HepG2 (cell line): ENCODE data around the gene RNASE8. TPM values are rescaled to one million over a fixed set of nuclear protein-coding genes. Genes with fewer than 3 reads are reported as not detected.

Source experiments
- GABPB1 ChIP-seq: IDR thresholded peaks from 2 replicates; pipeline ENCODE4 v1.6.1; 2016; ENCODE audit warnings: mild to moderate bottlenecking, missing genetic modification reagents, moderate library complexity, missing compliant biosample characterization
- MYC ChIP-seq: sonication (generic); formaldehyde crosslinking; IDR thresholded peaks from 2 replicates; pipeline ENCODE4 v1.9.0; 2021; ENCODE audit warnings: missing genetic modification reagents, borderline replicate concordance
- POLR2AphosphoS2 ChIP-seq: IDR thresholded peaks from 2 replicates; pipeline ENCODE4 v1.6.1; 2011; ENCODE audit warnings: low read depth, low read length, improper control_type of control experiment
- RARG ChIP-seq: sonication (generic); formaldehyde crosslinking; IDR thresholded peaks from 2 replicates; pipeline ENCODE4 v1.4.0; 2020; ENCODE audit warnings: low read depth, mild to moderate bottlenecking, missing genetic modification reagents
- RBM22 ChIP-seq: fragments of 200-400 bp; formaldehyde crosslinking; optimal IDR thresholded peaks from 2 replicates; pipeline ENCODE3; 2017; ENCODE audit warnings: mild to moderate bottlenecking, low read length, moderate library complexity
- RFX1 ChIP-seq: fragments of 450-650 bp; IDR thresholded peaks from 2 replicates; pipeline ENCODE4 v1.6.1; 2017
- ZNF672 ChIP-seq: sonication (generic); formaldehyde crosslinking; IDR thresholded peaks from 2 replicates; pipeline ENCODE4 v1.8.1; 2022; ENCODE audit warnings: missing genetic modification reagents
- ZNF850 ChIP-seq: sonication (generic); formaldehyde crosslinking; conservative IDR thresholded peaks from 2 replicates; pipeline ENCODE4 v1.9.0; 2021; ENCODE audit warnings: mild to moderate bottlenecking, missing genetic modification reagents
- polyA plus RNA-seq, 8 experiments: library from polyadenylated mRNA; depleted of rRNA in 3 of 8; stranded (reverse) in 7 of 8; unstranded in 1 of 8; fragments of >200 nt; fragmentation: Illumina TruSeq in 4 of 8; extraction: Trizol in 4 of 8; gene quantifications; 2 replicates each; pipeline versions ENCODE4 v1.2.1 to v1.2.3, GENCODE V29; 2011 to 2016; ENCODE audit warnings: low read depth in 4 of 8, missing spikeins in 1 of 8, mixed read lengths in 1 of 8; ENCODE audit not compliant: insufficient read depth in 1 of 8
- total RNA-seq, 5 experiments: library from RNA; depleted of rRNA; stranded (reverse); fragments of >200 nt; fragmentation: Illumina TruSeq; extraction: Trizol; gene quantifications; 2 replicates each; pipeline ENCODE4 v1.2.3, GENCODE V29; 2016; ENCODE audit warnings: low read depth in 1 of 5
- TF ChIP-seq, protein P1 (sequence below): sonication (generic); formaldehyde crosslinking; IDR thresholded peaks from 2 replicates; pipeline ENCODE4 v1.4.0; 2020; ENCODE audit warnings: mild to moderate bottlenecking, missing genetic modification reagents
- TF ChIP-seq, protein P2 (sequence below): sonication (generic); formaldehyde crosslinking; IDR thresholded peaks from 2 replicates; pipeline ENCODE4 v1.8.0; 2022; ENCODE audit warnings: missing genetic modification reagents, mild to moderate bottlenecking, moderate library complexity, borderline replicate concordance
- TF ChIP-seq, protein P3 (sequence below): sonication (generic); formaldehyde crosslinking; IDR thresholded peaks from 2 replicates; pipeline ENCODE4 v1.9.0; 2022; ENCODE audit warnings: missing genetic modification reagents, mild to moderate bottlenecking, borderline replicate concordance
- TF ChIP-seq, protein P4 (sequence below): sonication (generic); formaldehyde crosslinking; IDR thresholded peaks from 2 replicates; pipeline ENCODE4 v1.5.1; 2020; ENCODE audit warnings: mild to moderate bottlenecking, missing genetic modification reagents, moderate library complexity

The RNASE8 gene
- total and polyA plus RNA-seq, 2 of the 13 experiments (the other 11 are each of a cell fraction or from before 2014, with no cell fraction given) = not detected

DNA sequence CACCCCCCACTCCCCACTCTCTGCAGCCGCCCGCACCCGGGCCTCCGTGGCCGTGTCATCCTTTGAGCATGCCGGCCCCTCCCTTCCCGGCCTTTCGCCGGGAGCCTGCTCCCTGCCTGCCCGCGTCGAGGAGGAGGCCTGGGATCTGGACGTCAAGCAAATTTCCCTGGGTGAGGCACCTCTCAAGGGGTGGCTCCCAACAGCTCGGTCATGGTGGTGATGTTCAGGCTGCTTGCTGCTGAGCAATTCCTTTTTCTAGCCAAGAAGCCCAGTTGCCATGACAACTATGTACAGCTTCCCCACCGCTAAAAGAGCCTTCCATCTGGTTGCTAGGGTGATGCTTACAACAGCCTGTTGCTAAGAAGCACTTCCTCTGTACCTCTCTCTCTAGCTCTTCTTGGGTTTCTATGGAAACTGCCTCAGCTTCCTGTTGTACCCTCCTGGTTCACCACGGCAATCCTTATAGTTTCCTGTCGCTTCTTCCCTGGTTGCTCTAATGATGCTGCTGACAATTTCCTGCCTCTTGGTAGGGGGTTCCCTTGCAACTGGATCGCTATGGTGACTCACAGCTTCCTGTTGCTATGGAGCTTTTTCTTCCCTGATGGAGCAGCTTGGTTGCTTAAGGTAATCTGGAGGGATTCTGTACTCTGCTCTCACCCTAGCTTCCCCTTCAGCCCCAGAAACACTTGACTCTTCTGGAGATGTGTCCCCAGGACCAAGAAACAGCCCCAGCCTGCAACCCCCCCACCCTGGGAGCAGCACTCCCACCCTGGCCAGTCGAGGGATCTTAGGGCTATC is 29.9 kb downstream of the RNASE8 start (continued):
- TF ChIP-seq, protein P1, sequence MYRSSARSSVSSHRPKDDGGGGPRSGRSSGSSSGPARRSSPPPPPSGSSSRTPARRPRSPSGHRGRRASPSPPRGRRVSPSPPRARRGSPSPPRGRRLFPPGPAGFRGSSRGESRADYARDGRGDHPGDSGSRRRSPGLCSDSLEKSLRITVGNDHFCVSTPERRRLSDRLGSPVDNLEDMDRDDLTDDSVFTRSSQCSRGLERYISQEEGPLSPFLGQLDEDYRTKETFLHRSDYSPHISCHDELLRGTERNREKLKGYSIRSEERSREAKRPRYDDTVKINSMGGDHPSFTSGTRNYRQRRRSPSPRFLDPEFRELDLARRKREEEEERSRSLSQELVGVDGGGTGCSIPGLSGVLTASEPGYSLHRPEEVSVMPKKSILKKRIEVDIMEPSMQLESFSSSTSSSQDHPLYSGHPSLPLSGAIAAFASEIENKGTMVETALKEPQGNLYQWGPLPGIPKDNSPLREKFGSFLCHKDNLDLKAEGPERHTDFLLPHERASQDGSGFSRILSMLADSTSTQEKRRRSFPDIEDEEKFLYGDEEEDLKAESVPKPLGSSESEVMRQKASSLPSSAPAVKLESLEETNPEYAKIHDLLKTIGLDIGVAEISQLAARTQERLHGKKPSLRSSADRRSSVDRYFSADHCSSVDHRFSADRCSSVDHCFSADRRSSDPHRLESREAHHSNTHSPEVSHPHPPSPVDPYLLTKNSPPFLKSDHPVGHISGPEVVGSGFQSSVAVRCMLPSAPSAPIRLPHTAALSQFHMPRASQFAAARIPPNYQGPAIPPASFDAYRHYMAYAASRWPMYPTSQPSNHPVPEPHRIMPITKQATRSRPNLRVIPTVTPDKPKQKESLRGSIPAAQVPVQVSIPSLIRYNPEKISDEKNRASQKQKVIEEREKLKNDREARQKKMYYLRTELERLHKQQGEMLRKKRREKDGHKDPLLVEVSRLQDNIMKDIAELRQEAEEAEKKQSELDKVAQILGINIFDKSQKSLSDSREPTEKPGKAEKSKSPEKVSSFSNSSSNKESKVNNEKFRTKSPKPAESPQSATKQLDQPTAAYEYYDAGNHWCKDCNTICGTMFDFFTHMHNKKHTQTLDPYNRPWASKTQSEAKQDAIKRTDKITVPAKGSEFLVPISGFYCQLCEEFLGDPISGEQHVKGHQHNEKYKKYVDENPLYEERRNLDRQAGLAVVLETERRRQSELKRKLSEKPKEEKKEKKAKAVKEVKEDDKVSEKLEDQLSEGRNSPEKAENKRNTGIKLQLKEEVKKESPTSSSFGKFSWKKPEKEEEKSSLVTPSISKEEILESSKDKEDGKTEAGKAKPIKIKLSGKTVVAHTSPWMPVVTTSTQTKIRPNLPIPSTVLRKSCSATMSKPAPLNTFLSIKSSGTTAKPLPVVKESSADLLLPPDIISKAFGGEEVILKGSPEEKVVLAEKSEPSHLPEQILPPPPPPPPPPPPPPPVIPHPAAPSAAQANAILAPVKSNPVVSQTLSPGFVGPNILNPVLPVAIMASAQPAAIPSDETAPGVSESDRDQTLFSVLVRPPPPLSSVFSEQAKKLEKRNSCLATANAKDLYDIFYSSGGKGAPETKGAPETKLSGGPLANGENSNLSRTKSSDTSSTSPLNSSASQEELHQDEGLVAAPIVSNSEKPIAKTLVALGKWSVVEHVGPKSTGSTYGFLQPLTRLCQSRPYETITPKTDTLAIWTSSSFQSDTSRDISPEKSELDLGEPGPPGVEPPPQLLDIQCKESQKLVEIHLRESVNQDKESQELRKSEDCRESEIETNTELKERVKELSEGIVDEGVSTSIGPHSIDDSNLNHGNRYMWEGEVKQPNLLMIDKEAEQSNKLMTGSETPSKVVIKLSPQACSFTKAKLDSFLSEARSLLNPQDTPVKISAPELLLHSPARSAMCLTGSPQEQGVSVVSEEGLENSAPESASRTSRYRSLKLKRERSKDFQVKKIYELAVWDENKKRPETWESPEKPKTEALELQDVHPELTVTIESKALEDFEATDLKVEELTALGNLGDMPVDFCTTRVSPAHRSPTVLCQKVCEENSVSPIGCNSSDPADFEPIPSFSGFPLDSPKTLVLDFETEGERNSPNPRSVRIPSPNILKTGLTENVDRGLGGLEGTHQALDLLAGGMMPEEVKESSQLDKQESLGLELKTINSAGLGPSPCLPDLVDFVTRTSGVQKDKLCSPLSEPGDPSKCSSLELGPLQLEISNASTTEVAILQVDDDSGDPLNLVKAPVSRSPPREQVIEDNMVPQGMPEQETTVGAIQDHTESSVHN (CRISPR knock-in tag) = no peak
- TF ChIP-seq RBM22 = peak; percentile 96
- TF ChIP-seq ZNF672 (CRISPR knock-in tag) = no peak
- TF ChIP-seq GABPB1 (CRISPR knock-in tag) = no peak
- no peak for TF ChIP-seq MYC (CRISPR knock-in tag)
- TF ChIP-seq, protein P2, sequence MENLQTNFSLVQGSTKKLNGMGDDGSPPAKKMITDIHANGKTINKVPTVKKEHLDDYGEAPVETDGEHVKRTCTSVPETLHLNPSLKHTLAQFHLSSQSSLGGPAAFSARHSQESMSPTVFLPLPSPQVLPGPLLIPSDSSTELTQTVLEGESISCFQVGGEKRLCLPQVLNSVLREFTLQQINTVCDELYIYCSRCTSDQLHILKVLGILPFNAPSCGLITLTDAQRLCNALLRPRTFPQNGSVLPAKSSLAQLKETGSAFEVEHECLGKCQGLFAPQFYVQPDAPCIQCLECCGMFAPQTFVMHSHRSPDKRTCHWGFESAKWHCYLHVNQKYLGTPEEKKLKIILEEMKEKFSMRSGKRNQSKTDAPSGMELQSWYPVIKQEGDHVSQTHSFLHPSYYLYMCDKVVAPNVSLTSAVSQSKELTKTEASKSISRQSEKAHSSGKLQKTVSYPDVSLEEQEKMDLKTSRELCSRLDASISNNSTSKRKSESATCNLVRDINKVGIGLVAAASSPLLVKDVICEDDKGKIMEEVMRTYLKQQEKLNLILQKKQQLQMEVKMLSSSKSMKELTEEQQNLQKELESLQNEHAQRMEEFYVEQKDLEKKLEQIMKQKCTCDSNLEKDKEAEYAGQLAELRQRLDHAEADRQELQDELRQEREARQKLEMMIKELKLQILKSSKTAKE = no peak
- TF ChIP-seq, protein P3, sequence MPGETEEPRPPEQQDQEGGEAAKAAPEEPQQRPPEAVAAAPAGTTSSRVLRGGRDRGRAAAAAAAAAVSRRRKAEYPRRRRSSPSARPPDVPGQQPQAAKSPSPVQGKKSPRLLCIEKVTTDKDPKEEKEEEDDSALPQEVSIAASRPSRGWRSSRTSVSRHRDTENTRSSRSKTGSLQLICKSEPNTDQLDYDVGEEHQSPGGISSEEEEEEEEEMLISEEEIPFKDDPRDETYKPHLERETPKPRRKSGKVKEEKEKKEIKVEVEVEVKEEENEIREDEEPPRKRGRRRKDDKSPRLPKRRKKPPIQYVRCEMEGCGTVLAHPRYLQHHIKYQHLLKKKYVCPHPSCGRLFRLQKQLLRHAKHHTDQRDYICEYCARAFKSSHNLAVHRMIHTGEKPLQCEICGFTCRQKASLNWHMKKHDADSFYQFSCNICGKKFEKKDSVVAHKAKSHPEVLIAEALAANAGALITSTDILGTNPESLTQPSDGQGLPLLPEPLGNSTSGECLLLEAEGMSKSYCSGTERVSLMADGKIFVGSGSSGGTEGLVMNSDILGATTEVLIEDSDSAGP (CRISPR knock-in tag) = peak; percentile 19; the same call in 1 of the 2 replicates
- TF ChIP-seq, protein P4, sequence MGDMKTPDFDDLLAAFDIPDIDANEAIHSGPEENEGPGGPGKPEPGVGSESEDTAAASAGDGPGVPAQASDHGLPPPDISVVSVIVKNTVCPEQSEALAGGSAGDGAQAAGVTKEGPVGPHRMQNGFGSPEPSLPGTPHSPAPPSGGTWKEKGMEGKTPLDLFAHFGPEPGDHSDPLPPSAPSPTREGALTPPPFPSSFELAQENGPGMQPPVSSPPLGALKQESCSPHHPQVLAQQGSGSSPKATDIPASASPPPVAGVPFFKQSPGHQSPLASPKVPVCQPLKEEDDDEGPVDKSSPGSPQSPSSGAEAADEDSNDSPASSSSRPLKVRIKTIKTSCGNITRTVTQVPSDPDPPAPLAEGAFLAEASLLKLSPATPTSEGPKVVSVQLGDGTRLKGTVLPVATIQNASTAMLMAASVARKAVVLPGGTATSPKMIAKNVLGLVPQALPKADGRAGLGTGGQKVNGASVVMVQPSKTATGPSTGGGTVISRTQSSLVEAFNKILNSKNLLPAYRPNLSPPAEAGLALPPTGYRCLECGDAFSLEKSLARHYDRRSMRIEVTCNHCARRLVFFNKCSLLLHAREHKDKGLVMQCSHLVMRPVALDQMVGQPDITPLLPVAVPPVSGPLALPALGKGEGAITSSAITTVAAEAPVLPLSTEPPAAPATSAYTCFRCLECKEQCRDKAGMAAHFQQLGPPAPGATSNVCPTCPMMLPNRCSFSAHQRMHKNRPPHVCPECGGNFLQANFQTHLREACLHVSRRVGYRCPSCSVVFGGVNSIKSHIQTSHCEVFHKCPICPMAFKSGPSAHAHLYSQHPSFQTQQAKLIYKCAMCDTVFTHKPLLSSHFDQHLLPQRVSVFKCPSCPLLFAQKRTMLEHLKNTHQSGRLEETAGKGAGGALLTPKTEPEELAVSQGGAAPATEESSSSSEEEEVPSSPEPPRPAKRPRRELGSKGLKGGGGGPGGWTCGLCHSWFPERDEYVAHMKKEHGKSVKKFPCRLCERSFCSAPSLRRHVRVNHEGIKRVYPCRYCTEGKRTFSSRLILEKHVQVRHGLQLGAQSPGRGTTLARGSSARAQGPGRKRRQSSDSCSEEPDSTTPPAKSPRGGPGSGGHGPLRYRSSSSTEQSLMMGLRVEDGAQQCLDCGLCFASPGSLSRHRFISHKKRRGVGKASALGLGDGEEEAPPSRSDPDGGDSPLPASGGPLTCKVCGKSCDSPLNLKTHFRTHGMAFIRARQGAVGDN (CRISPR knock-in tag) = peak; percentile 30; the same call in 1 of the 2 replicates
- TF ChIP-seq ZNF850 (CRISPR knock-in tag) = no peak
- TF ChIP-seq RFX1 = peak; percentile 83
- 0 out of 2 replicates have a peak, but pooled peaks have one; percentile 36 for TF ChIP-seq POLR2AphosphoS2
- no peak for TF ChIP-seq RARG (CRISPR knock-in tag)
